Panc1 (cell line): ENCODE measurements around the gene CCDC60. TPM values are rescaled to one million over a fixed set of nuclear protein-coding genes. Genes with fewer than 3 reads are reported as not detected.

Experiments
- ATAC-seq: fragments of 200-7000 bp; cut with Tn5 transposase; 2 replicates; pipeline ENCODE4 v1.9.1; 2020; ENCODE audit warnings: mild to moderate bottlenecking, moderate library complexity
- BruUV-seq: library from RNA; stranded (reverse); fragments of 400-500 nt; replicated peaks from 2 replicates; lab custom pipeline; 2021; lab: Mats Ljungman, UMichigan
- CTCF ChIA-PET: fragments of 300-600 bp; sonication (Branson Sonifier 250); formaldehyde crosslinking; loops from one replicate; lab custom pipeline; 2022; ENCODE audit warnings: antibody characterized with exemption; lab: Charles Lee
- POLR2A ChIA-PET: fragments of 300-600 bp; sonication (Branson Sonifier 250); formaldehyde crosslinking; loops from one replicate; lab custom pipeline; 2022; ENCODE audit warnings: antibody characterized with exemption; lab: Charles Lee
- DNase-seq: peaks from one replicate; pipeline ENCODE4 v3.0.0-alpha.2; 2010; ENCODE audit warnings: low read depth, low spot score
- H3K27ac ChIP-seq: 2 replicates; pipeline ENCODE4 v1.5.1; 2011; ENCODE audit warnings: mild to moderate bottlenecking, low read length, inconsistent platforms
- H3K27me3 ChIP-seq: fragments of 200-500 bp; sonication (Bioruptor generic); 2 replicates; pipeline ENCODE4 v1.6.0; 2014; ENCODE audit warnings: low read length, inconsistent platforms; ENCODE audit not compliant: control insufficient read depth, insufficient read depth
- H3K36me3 ChIP-seq: fragments of 200-500 bp; sonication (Bioruptor generic); 2 replicates; pipeline ENCODE4 v1.5.1; 2014; ENCODE audit warnings: inconsistent platforms, mild to moderate bottlenecking, low read length, moderate library complexity; ENCODE audit not compliant: control insufficient read depth, insufficient read depth
- H3K4me1 ChIP-seq: 2 replicates; pipeline ENCODE4 v1.5.1; 2011; ENCODE audit warnings: inconsistent platforms, mild to moderate bottlenecking, low read length, moderate library complexity; ENCODE audit not compliant: control insufficient read depth, insufficient read depth
- H3K4me3 ChIP-seq, 2 experiments: 2 replicates each; pipeline ENCODE4 v1.5.1; 2011 to 2012; ENCODE audit warnings: low read depth in 2 of 2, low read length in 2 of 2, mild to moderate bottlenecking in 2 of 2, inconsistent platforms in 1 of 2, moderate library complexity in 1 of 2
- H3K9me3 ChIP-seq: fragments of 200-500 bp; sonication (Bioruptor generic); 2 replicates; pipeline ENCODE4 v1.5.1; 2014; ENCODE audit warnings: low read depth, mild to moderate bottlenecking, inconsistent platforms, low read length, moderate library complexity; ENCODE audit not compliant: control insufficient read depth, insufficient read depth
- POLR2AphosphoS5 ChIP-seq: IDR thresholded peaks from 2 replicates; pipeline ENCODE4 v1.6.1; 2012; ENCODE audit warnings: mild to moderate bottlenecking, low read depth, low read length, moderate library complexity
- REST ChIP-seq, 2 experiments: IDR thresholded peaks; 2 replicates each; pipeline ENCODE4 v1.6.1; 2011 to 2012; ENCODE audit warnings: low read depth in 2 of 2, control low read depth in 1 of 2, low read length in 1 of 2, mild to moderate bottlenecking in 1 of 2, moderate library complexity in 1 of 2; ENCODE audit not compliant: insufficient read depth in 1 of 2
- SIN3A ChIP-seq: IDR thresholded peaks from 2 replicates; pipeline ENCODE4 v1.6.1; 2012; ENCODE audit warnings: low read depth, mild to moderate bottlenecking, low read length, moderate library complexity, borderline replicate concordance; ENCODE audit not compliant: insufficient read depth
- TCF7L2 ChIP-seq: IDR thresholded peaks from 2 replicates; pipeline ENCODE4 v1.6.1; 2011; ENCODE audit warnings: mild to moderate bottlenecking, low read depth, low read length, inconsistent platforms
- in situ Hi-C: cut with HindIII; loops from 2 replicates; pipeline ENCODE4 v1.10.0; 2016; ENCODE audit warnings: low sequenced_read_pairs, low pct_unique_long_range_greater_than_20kb
- intact Hi-C: fragments of 100-400 bp; cut with micrococcal nuclease; formaldehyde crosslinking; loops from one replicate; pipeline ENCODE4 v1.10.0; 2022; ENCODE audit not compliant: unreplicated experiment
- total RNA-seq: library from RNA; stranded (reverse); gene quantifications from one replicate; pipeline ENCODE4 v1.2.1, GENCODE V29; 2021; ENCODE audit not compliant: unreplicated experiment
- TF ChIP-seq, protein P1 (sequence below): fragments of 450-650 bp; IDR thresholded peaks from 2 replicates; pipeline ENCODE4 v1.5.1; 2017; ENCODE audit warnings: mild to moderate bottlenecking

The CCDC60 gene
- total RNA-seq, 1 experiment from 2014 or later = not detected

GRCh38 chr12:119393677-119394076 lies 59.1 kb downstream of the CCDC60 start:
- H3K27ac ChIP-seq = no peak overlapping the region

GRCh38 chr12:119397540-119397939 lies 63.0 kb downstream of the CCDC60 start:
- Histone ChIP-seq H3K27ac (no peak overlapping the region), H3K9me3 (no peaks in the 10 kb centered on the region), H3K4me3 (no peak overlapping the region), H3K36me3 (no peaks in the 10 kb centered on the region), H3K4me1 (no peaks in the 10 kb centered on the region), H3K27me3 (peaks cover 4% of the 10 kb centered on the region; the same call in 1 of the 2 replicates)
- in situ Hi-C loops = no loop called here
- ChIA-PET CTCF (no interaction called here), POLR2A (no interaction called here)
- TF ChIP-seq SIN3A = no peak
- TF ChIP-seq REST (IDR thresholded peaks at IDR 0.05; ENCODE audit: insufficient read depth in 1 of 2, low read depth in 2 of 2, low read length in 1 of 2) = no peak
- TF ChIP-seq, protein P1, sequence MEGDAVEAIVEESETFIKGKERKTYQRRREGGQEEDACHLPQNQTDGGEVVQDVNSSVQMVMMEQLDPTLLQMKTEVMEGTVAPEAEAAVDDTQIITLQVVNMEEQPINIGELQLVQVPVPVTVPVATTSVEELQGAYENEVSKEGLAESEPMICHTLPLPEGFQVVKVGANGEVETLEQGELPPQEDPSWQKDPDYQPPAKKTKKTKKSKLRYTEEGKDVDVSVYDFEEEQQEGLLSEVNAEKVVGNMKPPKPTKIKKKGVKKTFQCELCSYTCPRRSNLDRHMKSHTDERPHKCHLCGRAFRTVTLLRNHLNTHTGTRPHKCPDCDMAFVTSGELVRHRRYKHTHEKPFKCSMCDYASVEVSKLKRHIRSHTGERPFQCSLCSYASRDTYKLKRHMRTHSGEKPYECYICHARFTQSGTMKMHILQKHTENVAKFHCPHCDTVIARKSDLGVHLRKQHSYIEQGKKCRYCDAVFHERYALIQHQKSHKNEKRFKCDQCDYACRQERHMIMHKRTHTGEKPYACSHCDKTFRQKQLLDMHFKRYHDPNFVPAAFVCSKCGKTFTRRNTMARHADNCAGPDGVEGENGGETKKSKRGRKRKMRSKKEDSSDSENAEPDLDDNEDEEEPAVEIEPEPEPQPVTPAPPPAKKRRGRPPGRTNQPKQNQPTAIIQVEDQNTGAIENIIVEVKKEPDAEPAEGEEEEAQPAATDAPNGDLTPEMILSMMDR = no peak
- TF ChIP-seq TCF7L2 = no peak
- no peak for TF ChIP-seq POLR2AphosphoS5
- intact Hi-C loops = no loop called here
- DNase-seq (no peak), ATAC-seq (no peak)
- no TSS peak for BruUV-seq

More at GRCh38 chr12:119393677-119394076, 59.1 kb downstream of the CCDC60 start:
- H3K27me3 ChIP-seq = 0 out of 2 replicates have a peak, but pooled peaks cover 2% of the 10 kb centered on the region
- intact Hi-C loops = no loop called here
- no TSS peak for BruUV-seq
- no peak for TF ChIP-seq REST (IDR thresholded peaks at IDR 0.05; ENCODE audit: insufficient read depth in 1 of 2, low read depth in 2 of 2, low read length in 1 of 2)
- no peak for TF ChIP-seq TCF7L2
- TF ChIP-seq POLR2AphosphoS5 = no peak
- TF ChIP-seq, protein P1 = no peak
- no peak for TF ChIP-seq SIN3A
- CTCF ChIA-PET = no interaction called here
- POLR2A ChIA-PET = no interaction called here
- H3K9me3 ChIP-seq = no peaks in the 10 kb centered on the region
- in situ Hi-C loops = no loop called here
- no peak for DNase-seq
- H3K4me1 ChIP-seq = no peaks in the 10 kb centered on the region
- no peak overlapping the region for H3K4me3 ChIP-seq
- H3K36me3 ChIP-seq = no peaks in the 10 kb centered on the region
- ATAC-seq = no peak
